NCI-H1694 (cell line): Measurements from ENCODE around the gene ECPAS.
"Not testable (repeated sequence)": the region's sequence is repeated elsewhere in the genome, so short reads cannot be mapped to it uniquely, and the experiment has no call there.

Experiments used
- DNase-seq: peaks from one replicate; lab custom pipeline; 2025; lab: John Stamatoyannopoulos, UW

The ECPAS gene

GRCh38 chr9:111477677-111478076 lies 6.5 kb downstream of the ECPAS start:
- DNase-seq, result no peak

GRCh38 chr9:111475195-111475594 lies 9.0 kb downstream of the ECPAS start:
- no peak for DNase-seq

- no peak for DNase-seq
These were observed 9.8 kb downstream of the ECPAS start for GRCh38 chr9:111474385-111474784.

GRCh38 chr9:111467778-111468367 lies 16.3 kb downstream of the ECPAS start:
- DNase-seq, result no peak

- DNase-seq, result no peak
These were observed 21.1 kb downstream of the ECPAS start for GRCh38 chr9:111463048-111463447.

GRCh38 chr9:111458139-111459009 lies 25.8 kb downstream of the ECPAS start:
- no peak for DNase-seq

GRCh38 chr9:111456529-111456928 lies 27.7 kb downstream of the ECPAS start:
- DNase-seq, result no peak

GRCh38 chr9:111455638-111456037 lies 28.5 kb downstream of the ECPAS start:
- DNase-seq, result no peak

- no peak for DNase-seq
These were observed 29.4 kb downstream of the ECPAS start for GRCh38 chr9:111454751-111455150.

- DNase-seq, result no peak
These were observed 32.6 kb downstream of the ECPAS start for GRCh38 chr9:111451570-111451969.

- no peak for DNase-seq
These were observed 34.1 kb downstream of the ECPAS start for GRCh38 chr9:111450124-111450523.

GRCh38 chr9:111449705-111450104 lies 34.5 kb downstream of the ECPAS start:
- DNase-seq, result no peak

- DNase-seq, result not testable (repeated sequence)
These were observed 38.4 kb downstream of the ECPAS start for GRCh38 chr9:111445799-111446198.

- no peak for DNase-seq
These were observed 40.7 kb downstream of the ECPAS start for GRCh38 chr9:111443454-111443853.

- no peak for DNase-seq
These were observed 41.7 kb downstream of the ECPAS start for GRCh38 chr9:111442360-111443027.

- no peak for DNase-seq
These were observed 44.0 kb downstream of the ECPAS start for GRCh38 chr9:111440226-111440625.

- peak; percentile 60 for DNase-seq
These were observed 45.5 kb downstream of the ECPAS start for GRCh38 chr9:111438541-111439235.

- DNase-seq, result no peak
These were observed 47.6 kb downstream of the ECPAS start for GRCh38 chr9:111436571-111436970.

GRCh38 chr9:111433082-111433481 lies 51.1 kb downstream of the ECPAS start:
- DNase-seq, result no peak

GRCh38 chr9:111431684-111432083 lies 52.5 kb downstream of the ECPAS start:
- DNase-seq, result no peak

GRCh38 chr9:111429175-111429574 lies 55.0 kb downstream of the ECPAS start:
- DNase-seq, result no peak

- DNase-seq, result no peak
These were observed 57.0 kb downstream of the ECPAS start for GRCh38 chr9:111427186-111427585.
